CD4-positive, alpha-beta T cell treated with Interleukin-6 at 100 ng/mL for 8 hours (primary cell): ENCODE measurements around the gene ENTHD1.
"Not testable (repeated sequence)": the region's sequence is repeated elsewhere in the genome, so short reads cannot be mapped to it uniquely, and the experiment has no call there.

Experiments used
- DNase-seq: peaks from one replicate; pipeline ENCODE4 v3.0.0-alpha.2; 2020; ENCODE audit warnings: mixed read lengths, low spot score

The ENTHD1 gene

GRCh38 chr22:39777716-39778454 lies 115.7 kb downstream of the ENTHD1 start:
- no peak for DNase-seq

- DNase-seq: no peak
Measured at GRCh38 chr22:39776295-39777009, 117.1 kb downstream of the ENTHD1 start.

- peak; percentile 40 for DNase-seq
Measured at GRCh38 chr22:39773976-39774539, 119.5 kb downstream of the ENTHD1 start.

- no peak for DNase-seq
Measured at GRCh38 chr22:39773503-39773902, 120.1 kb downstream of the ENTHD1 start.

- DNase-seq: no peak
Measured at GRCh38 chr22:39771486-39771885, 122.1 kb downstream of the ENTHD1 start.

GRCh38 chr22:39765661-39766060 lies 127.9 kb downstream of the ENTHD1 start:
- DNase-seq: no peak

GRCh38 chr22:39765046-39765445 lies 128.5 kb downstream of the ENTHD1 start:
- no peak for DNase-seq

GRCh38 chr22:39763276-39763675 lies 130.3 kb downstream of the ENTHD1 start:
- DNase-seq: no peak

- no peak for DNase-seq
Measured at GRCh38 chr22:39750759-39751158, 142.8 kb downstream of the ENTHD1 start.

- DNase-seq: no peak
Measured at GRCh38 chr22:39748877-39749276, 144.7 kb downstream of the ENTHD1 start.

- DNase-seq: no peak
Measured at GRCh38 chr22:39746600-39747262, 146.8 kb downstream of the ENTHD1 start.

GRCh38 chr22:39745789-39746188 lies 147.8 kb downstream of the ENTHD1 start:
- no peak for DNase-seq

GRCh38 chr22:39744353-39744752 lies 149.2 kb downstream of the ENTHD1 start:
- DNase-seq: no peak

- no peak for DNase-seq
Measured at GRCh38 chr22:39743935-39744334, 149.6 kb downstream of the ENTHD1 start.

- DNase-seq: no peak
Measured at GRCh38 chr22:39739338-39740027, 154.1 kb downstream of the ENTHD1 start.

GRCh38 chr22:39738746-39739145 lies 154.8 kb downstream of the ENTHD1 start:
- no peak for DNase-seq

GRCh38 chr22:39735776-39736175 lies 157.8 kb downstream of the ENTHD1 start:
- DNase-seq: no peak

- DNase-seq: no peak
Measured at GRCh38 chr22:39734866-39735265, 158.7 kb downstream of the ENTHD1 start.

- DNase-seq: not testable (repeated sequence)
Measured at GRCh38 chr22:39734046-39734445, 159.5 kb downstream of the ENTHD1 start.

- no peak for DNase-seq
Measured at GRCh38 chr22:39733191-39733590, 160.4 kb downstream of the ENTHD1 start.

- no peak for DNase-seq
Measured at GRCh38 chr22:39732625-39733024, 160.9 kb downstream of the ENTHD1 start.
